ENCODE measurements around the gene TNRC18.

TNRC18 gene

GRCh38 chr7:5396999-5397663 is 26.5 kb downstream of the TNRC18 start:
- peak; percentile 27 for DNase-seq

- no peak for DNase-seq
These were observed 27.1 kb downstream of the TNRC18 start for GRCh38 chr7:5396542-5396941.

- DNase-seq: no peak
These were observed 28.4 kb downstream of the TNRC18 start for GRCh38 chr7:5395246-5395645.

GRCh38 chr7:5394264-5395105 is 29.1 kb downstream of the TNRC18 start:
- no peak for DNase-seq

GRCh38 chr7:5393748-5394147 is 29.9 kb downstream of the TNRC18 start:
- DNase-seq: no peak

GRCh38 chr7:5393328-5393727 is 30.3 kb downstream of the TNRC18 start:
- DNase-seq: no peak

- no peak for DNase-seq
These were observed 32.7 kb downstream of the TNRC18 start for GRCh38 chr7:5390918-5391317.

GRCh38 chr7:5388905-5389433 is 34.7 kb downstream of the TNRC18 start:
- DNase-seq: no peak

- DNase-seq: no peak
These were observed 35.2 kb downstream of the TNRC18 start for GRCh38 chr7:5388273-5388901.

- no peak for DNase-seq
These were observed 35.9 kb downstream of the TNRC18 start for GRCh38 chr7:5387711-5388245.

GRCh38 chr7:5384618-5385017 is 39.0 kb downstream of the TNRC18 start:
- no peak for DNase-seq

GRCh38 chr7:5383314-5384098 is 40.1 kb downstream of the TNRC18 start:
- no peak for DNase-seq

GRCh38 chr7:5382281-5382892 is 41.2 kb downstream of the TNRC18 start:
- DNase-seq: no peak

GRCh38 chr7:5381071-5381772 is 42.4 kb downstream of the TNRC18 start:
- no peak for DNase-seq

- DNase-seq: no peak
These were observed 43.1 kb downstream of the TNRC18 start for GRCh38 chr7:5380350-5381070.

GRCh38 chr7:5379546-5379945 is 44.1 kb downstream of the TNRC18 start:
- DNase-seq: no peak

- no peak for DNase-seq
These were observed 45.8 kb downstream of the TNRC18 start for GRCh38 chr7:5377816-5378215.

GRCh38 chr7:5377279-5377678 is 46.4 kb downstream of the TNRC18 start:
- no peak for DNase-seq

GRCh38 chr7:5375925-5376324 is 47.7 kb downstream of the TNRC18 start:
- no peak for DNase-seq

- DNase-seq: no peak
These were observed 49.2 kb downstream of the TNRC18 start for GRCh38 chr7:5374464-5374863.

- no peak for DNase-seq
These were observed 50.3 kb downstream of the TNRC18 start for GRCh38 chr7:5373300-5373699.

All from NCI-H526 treated with DMSO at 0.1 percent for 48 hours (cell line).